Measurements from ENCODE around the gene GPR84. TPM values are rescaled to one million over a fixed set of nuclear protein-coding genes. Genes with fewer than 3 reads are reported as not detected.

GPR84 gene
- total and polyA plus RNA-seq, 2 of the 13 experiments (the other 11 are each of a cell fraction or from before 2014, with no cell fraction given), result not detected

GRCh38 chr12:54349679-54350078 is 14.6 kb downstream of the GPR84 start (continued):
- no peak for TF ChIP-seq HIC2 (CRISPR knock-in tag; IDR thresholded peaks at IDR 0.05; ENCODE audit: low read depth)
- no peak for TF ChIP-seq KMT2B (CRISPR knock-in tag; IDR thresholded peaks at IDR 0.05)
- no peak for TF ChIP-seq ZNF841 (CRISPR knock-in tag; IDR thresholded peaks at IDR 0.05; ENCODE audit: borderline replicate concordance)
- TF ChIP-seq SP4 (CRISPR knock-in tag; IDR thresholded peaks at IDR 0.05), result no peak
- no peak for TF ChIP-seq ERF (CRISPR knock-in tag; IDR thresholded peaks at IDR 0.05)

DNA sequence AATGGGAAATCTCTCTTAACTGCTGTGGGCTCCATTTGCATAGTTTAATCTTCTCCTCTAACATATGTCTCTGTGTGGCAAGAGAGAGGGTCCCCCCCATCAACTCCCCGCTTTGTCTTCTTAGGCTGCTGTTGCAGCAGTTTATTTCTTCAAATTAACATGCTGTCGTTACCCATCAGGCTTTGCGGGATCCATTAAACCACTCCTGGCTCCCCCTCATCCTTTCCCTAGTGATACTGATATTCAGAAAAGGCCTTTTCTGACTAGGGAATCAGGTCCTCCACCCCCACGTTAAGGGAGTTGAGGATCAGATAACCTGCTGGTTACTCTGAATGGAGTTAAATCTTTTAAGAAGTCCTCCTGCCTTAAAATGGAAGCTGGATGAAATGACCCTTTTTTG is 15.2 kb downstream of the GPR84 start:
- no peak for DNase-seq (ENCODE audit: low spot score)
- Histone ChIP-seq H3K4me1 (ENCODE audit: insufficient read depth, low read length) (peaks cover 20% of the 10 kb centered on the region), H3K4me2 (ENCODE audit: low read depth, low read length) (no peak overlapping the region), H3K79me2 (ENCODE audit: insufficient read depth, low read length) (no peaks in the 10 kb centered on the region), H3K4me3 (replicated peaks in 1 of 3; ENCODE audit: insufficient read depth in 1 of 3, low read depth in 2 of 3, low read length in 3 of 3) (no peak overlapping the region), H3K9me3 (ENCODE audit: low read length) (no peaks in the 10 kb centered on the region), H4K20me1 (ENCODE audit: insufficient read depth, low read length) (no peaks in the 10 kb centered on the region), H3K9ac (ENCODE audit: insufficient read depth, low read depth, low read length) (no peak overlapping the region), H3K27ac (ENCODE audit: extremely low read length, insufficient read depth, low read length) (no peak overlapping the region), H3K36me3 (replicated peaks in 1 of 2; ENCODE audit: control insufficient read depth in 1 of 2, insufficient read depth in 2 of 2, low read length in 2 of 2) (peaks cover 30 to 60% of the 10 kb centered on the region in 2 experiments), H2AFZ (ENCODE audit: low read length) (no peak overlapping the region), H3K27me3 (ENCODE audit: control insufficient read depth in 1 of 2, insufficient read depth in 2 of 2, low read length in 2 of 2) (no peaks in the 10 kb centered on the region)
- TF ChIP-seq, protein P1, sequence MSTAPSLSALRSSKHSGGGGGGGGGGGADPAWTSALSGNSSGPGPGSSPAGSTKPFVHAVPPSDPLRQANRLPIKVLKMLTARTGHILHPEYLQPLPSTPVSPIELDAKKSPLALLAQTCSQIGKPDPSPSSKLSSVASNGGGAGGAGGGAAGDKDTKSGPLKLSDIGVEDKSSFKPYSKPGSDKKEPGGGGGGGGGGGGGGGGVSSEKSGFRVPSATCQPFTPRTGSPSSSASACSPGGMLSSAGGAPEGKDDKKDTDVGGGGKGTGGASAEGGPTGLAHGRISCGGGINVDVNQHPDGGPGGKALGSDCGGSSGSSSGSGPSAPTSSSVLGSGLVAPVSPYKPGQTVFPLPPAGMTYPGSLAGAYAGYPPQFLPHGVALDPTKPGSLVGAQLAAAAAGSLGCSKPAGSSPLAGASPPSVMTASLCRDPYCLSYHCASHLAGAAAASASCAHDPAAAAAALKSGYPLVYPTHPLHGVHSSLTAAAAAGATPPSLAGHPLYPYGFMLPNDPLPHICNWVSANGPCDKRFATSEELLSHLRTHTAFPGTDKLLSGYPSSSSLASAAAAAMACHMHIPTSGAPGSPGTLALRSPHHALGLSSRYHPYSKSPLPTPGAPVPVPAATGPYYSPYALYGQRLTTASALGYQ (CRISPR knock-in tag; IDR thresholded peaks at IDR 0.05), result no peak
- TF ChIP-seq ZNF232 (CRISPR knock-in tag; IDR thresholded peaks at IDR 0.05; ENCODE audit: borderline replicate concordance), result no peak
- TF ChIP-seq ZNF557 (CRISPR knock-in tag; IDR thresholded peaks at IDR 0.05), result no peak
- no peak for TF ChIP-seq ZNF160 (CRISPR knock-in tag; IDR thresholded peaks at IDR 0.05)
- no peak for TF ChIP-seq ZNF609 (CRISPR knock-in tag; IDR thresholded peaks at IDR 0.05; ENCODE audit: borderline replicate concordance)
- no peak for TF ChIP-seq HCFC1 (IDR thresholded peaks at IDR 0.05; ENCODE audit: low read depth, low read length)
- no peak for TF ChIP-seq YEATS2 (CRISPR knock-in tag; IDR thresholded peaks at IDR 0.05; ENCODE audit: borderline replicate concordance)
- no peak for TF ChIP-seq YY1 (IDR thresholded peaks at IDR 0.05; ENCODE audit: insufficient read depth, insufficient replicate concordance, low read depth, low read length)
- TF ChIP-seq FOXP1 (IDR thresholded peaks at IDR 0.05), result no peak
- no peak for TF ChIP-seq FOXP1 (CRISPR knock-in tag; IDR thresholded peaks at IDR 0.05)
- TF ChIP-seq ETV6 (CRISPR knock-in tag; conservative IDR thresholded peaks at IDR 0.05), result no peak
- no peak for FAIRE-seq
- ChIA-PET CTCF (ENCODE audit: low intra/inter-chr PET ratio, low total read pairs) (no interaction called here), POLR2A (no interaction called here)
- no TSS peak for BruUV-seq (replicated peaks)
- 95% methylated on average over 4 of the region's 4 CpGs for WGBS (ENCODE audit: low lambda C conversion rate)
- in situ Hi-C loops (cut with HindIII; ENCODE audit: extremely low pct_ligation_motif_present, low pct_unique_long_range_greater_than_20kb) (no loop called here), intact Hi-C loops (cut with micrococcal nuclease; ENCODE audit: unreplicated experiment) (no loop called here)
- ATAC-seq, result no peak
